Gastroesophageal sphincter (tissue), 4 donors: ENCODE measurements around the gene NARF. TPM values are rescaled to one million over a fixed set of nuclear protein-coding genes. Genes with fewer than 3 reads are reported as not detected.

Source experiments
- ATAC-seq: fragments of 150-250 bp; one replicate; pipeline ENCODE4 v1.9.1; 2016; ENCODE audit warnings: mild to moderate bottlenecking, moderate library complexity
- H3K27ac ChIP-seq, 4 donors: fragments of 200-600 bp; sonication (generic) in 3 of 4; 1 replicate in 3 of 4; 2 replicates in 1 of 4; pipeline ENCODE4 v1.5.1; 2016 to 2019
- H3K27me3 ChIP-seq: fragments of 200-600 bp; sonication (generic); one replicate; pipeline ENCODE4 v1.5.1; 2019
- H3K36me3 ChIP-seq, 2 donors: fragments of 200-600 bp; sonication (generic); one replicate each; pipeline ENCODE4 v1.5.1; 2019; ENCODE audit warnings: control low read depth in 1 of 2
- H3K4me1 ChIP-seq, 3 donors: fragments of 200-600 bp; sonication (generic); 1 replicate in 2 of 3; 2 replicates in 1 of 3; pipeline ENCODE4 v1.5.1; 2016 to 2019; ENCODE audit warnings: control low read depth in 2 of 3
- H3K4me3 ChIP-seq, 2 donors: fragments of 200-600 bp; sonication (generic); one replicate each; pipeline ENCODE4 v1.5.1; 2019; ENCODE audit warnings: mild to moderate bottlenecking in 1 of 2, moderate library complexity in 1 of 2
- H3K9me3 ChIP-seq, 3 donors: fragments of 200-600 bp; sonication (generic); one replicate each; pipeline ENCODE4 v1.5.1; 2017 to 2019; ENCODE audit warnings: control low read depth in 2 of 3
- CTCF ChIP-seq, 4 experiments: fragments of 200-600 bp in 2 of 4; fragments of 450-650 bp in 2 of 4; sonication (generic) in 1 of 4; IDR thresholded peaks; one replicate each; pipeline ENCODE4 v1.5.1; 2017 to 2019; ENCODE audit warnings: antibody characterized with exemption in 4 of 4, mild to moderate bottlenecking in 2 of 4, moderate library complexity in 2 of 4
- EP300 ChIP-seq: sonication (generic); formaldehyde crosslinking; IDR thresholded peaks from one replicate; pipeline ENCODE4 v1.6.1; 2017; ENCODE audit warnings: antibody characterized with exemption, mild to moderate bottlenecking
- POLR2A ChIP-seq, 2 donors: fragments of 450-650 bp; IDR thresholded peaks; one replicate each; pipeline ENCODE4 v1.6.1; 2017; ENCODE audit warnings: antibody characterized with exemption in 2 of 2, mild to moderate bottlenecking in 2 of 2, moderate library complexity in 1 of 2
- POLR2AphosphoS5 ChIP-seq: sonication (generic); formaldehyde crosslinking; IDR thresholded peaks from one replicate; pipeline ENCODE4 v1.6.1; 2017; ENCODE audit warnings: antibody characterized with exemption
- WGBS, 2 donors: methylation state at CpG; one replicate each; pipeline ENCODE4 v1.1.5; 2018; ENCODE audit warnings: low coverage in 1 of 2; 5-methylcytosine and 5-hydroxymethylcytosine counted together
- total RNA-seq, 4 donors: library from RNA; depleted of rRNA; stranded (reverse); fragments of >200 nt; gene quantifications; one replicate each; pipeline ENCODE4 v1.1.0, GENCODE V29; 2016

The NARF gene
- total RNA-seq, 4 donors from 2014 or later = 30.4 to 78.1 (median 44.9) TPM

- ATAC-seq = no peak
- Histone ChIP-seq H3K27ac (no peak overlapping the region), H3K9me3 (no peaks in the 10 kb centered on the region), H3K4me3 (no peak overlapping the region), H3K4me1 (peaks cover 0 to 9% (median 0%) of the 10 kb centered on the region in 3 donors), H3K36me3 (peaks cover 0 to 68% of the 10 kb centered on the region in 2 donors), H3K27me3 (no peaks in the 10 kb centered on the region)
- 70% methylated on average over 2 of the region's 36 CpGs; no CpG with 5 or more reads in 1 of the 2 donors for WGBS, 2 donors
- no peak for TF ChIP-seq POLR2AphosphoS5
- no peak for TF ChIP-seq CTCF (IDR thresholded peaks at IDR 0.05)
- TF ChIP-seq EP300 = no peak
- TF ChIP-seq POLR2A (IDR thresholded peaks at IDR 0.05) = no peak
Measured at GRCh38 chr17:82436601-82437324, 21.8 kb upstream of the NARF start.

GRCh38 chr17:82437325-82437668 lies 21.2 kb upstream of the NARF start:
- peaks cover 0 to 9% (median 0%) of the 10 kb centered on the region in 3 donors for H3K4me1 ChIP-seq
- TF ChIP-seq CTCF (IDR thresholded peaks at IDR 0.05) (no peak), POLR2AphosphoS5 (no peak), POLR2A (IDR thresholded peaks at IDR 0.05) (no peak), EP300 (no peak)
- no peaks in the 10 kb centered on the region for H3K27me3 ChIP-seq
- 73% methylated on average over 5 of the region's 18 CpGs; no CpG with 5 or more reads in 1 of the 2 donors for WGBS, 2 donors
- no peak for ATAC-seq
- H3K9me3 ChIP-seq = no peaks in the 10 kb centered on the region
- no peak overlapping the region for H3K27ac ChIP-seq
- peaks cover 0 to 68% of the 10 kb centered on the region in 2 donors for H3K36me3 ChIP-seq
- H3K4me3 ChIP-seq = no peak overlapping the region

- no peak for ATAC-seq
- WGBS, 2 donors = 92% methylated on average over 2 of the region's 26 CpGs; no CpG with 5 or more reads in 1 of the 2 donors
- TF ChIP-seq CTCF (IDR thresholded peaks at IDR 0.05) = no peak
- Histone ChIP-seq H3K4me3 (no peak overlapping the region), H3K27me3 (no peaks in the 10 kb centered on the region), H3K9me3 (no peaks in the 10 kb centered on the region), H3K4me1 (peaks cover 0 to 9% (median 0%) of the 10 kb centered on the region in 3 donors), H3K27ac (no peak overlapping the region), H3K36me3 (peaks cover 0 to 75% of the 10 kb centered on the region in 2 donors)
Measured at GRCh38 chr17:82438401-82439193, 19.9 kb upstream of the NARF start.

GRCh38 chr17:82439194-82439828 lies 19.2 kb upstream of the NARF start:
- H3K4me1 ChIP-seq = peaks cover 0 to 9% (median 0%) of the 10 kb centered on the region in 3 donors
- TF ChIP-seq POLR2A (IDR thresholded peaks at IDR 0.05) = no peak
- no peak for TF ChIP-seq EP300
- TF ChIP-seq CTCF (IDR thresholded peaks at IDR 0.05) = no peak
- TF ChIP-seq POLR2AphosphoS5 = no peak

More at GRCh38 chr17:82439194-82439828, 19.2 kb upstream of the NARF start:
- Histone ChIP-seq H3K27me3 (no peaks in the 10 kb centered on the region), H3K9me3 (no peaks in the 10 kb centered on the region), H3K27ac (no peak overlapping the region), H3K4me3 (no peak overlapping the region), H3K36me3 (peaks cover 0 to 77% of the 10 kb centered on the region in 2 donors)
- no peak for ATAC-seq
- WGBS, 2 donors = 92% methylated on average over 5 of the region's 29 CpGs; no CpG with 5 or more reads in 1 of the 2 donors
